Trophoblast cell (in vitro differentiated cells and primary cell): Measurements from ENCODE around the gene MIPOL1.
A peak's percentile ranks its signal among the peaks of the same experiment; 100 is the strongest.

Experiments used
- DNase-seq, 2 donors: peaks; one replicate each; pipeline ENCODE4 v3.0.0-alpha.2; 2016
- H2AFZ ChIP-seq: 2 replicates; pipeline ENCODE4 v1.6.1; 2013; ENCODE audit warnings: low read length, moderate library complexity, mild to moderate bottlenecking; ENCODE audit not compliant: insufficient read depth, poor library complexity
- H2AK5ac ChIP-seq: 2 replicates; pipeline ENCODE4 v1.6.1; 2013; ENCODE audit warnings: mild to moderate bottlenecking, low read length
- H2BK120ac ChIP-seq: 2 replicates; pipeline ENCODE4 v1.6.1; 2013; ENCODE audit warnings: low read length, mild to moderate bottlenecking, moderate library complexity; ENCODE audit not compliant: insufficient read depth, poor library complexity
- H2BK12ac ChIP-seq: 2 replicates; pipeline ENCODE4 v1.6.1; 2013; ENCODE audit warnings: mild to moderate bottlenecking, low read length, moderate library complexity
- H2BK5ac ChIP-seq: 2 replicates; pipeline ENCODE4 v1.6.1; 2013; ENCODE audit warnings: low read length, low read depth, moderate library complexity, mild to moderate bottlenecking; ENCODE audit not compliant: poor library complexity
- H3K14ac ChIP-seq: 2 replicates; pipeline ENCODE4 v1.6.1; 2013; ENCODE audit warnings: mild to moderate bottlenecking, low read length
- H3K18ac ChIP-seq: 2 replicates; pipeline ENCODE4 v1.6.1; 2013; ENCODE audit warnings: mild to moderate bottlenecking, low read length
- H3K23ac ChIP-seq: 2 replicates; pipeline ENCODE4 v1.6.1; 2013; ENCODE audit warnings: low read length
- H3K27ac ChIP-seq: 2 replicates; pipeline ENCODE4 v1.5.1; 2013; ENCODE audit warnings: low read depth, mild to moderate bottlenecking, inconsistent platforms, low read length, moderate library complexity
- H3K27me3 ChIP-seq: 2 replicates; pipeline ENCODE4 v1.6.1; 2013; ENCODE audit warnings: inconsistent platforms, mild to moderate bottlenecking, low read length, moderate library complexity; ENCODE audit not compliant: insufficient read depth
- H3K36me3 ChIP-seq, 2 experiments: 1 replicate in 1 of 2; 2 replicates in 1 of 2; pipeline ENCODE4 v1.6.1; 2013; ENCODE audit warnings: low read length in 2 of 2, mild to moderate bottlenecking in 2 of 2, moderate library complexity in 1 of 2; ENCODE audit not compliant: insufficient read depth in 2 of 2, control insufficient read depth in 1 of 2
- H3K4ac ChIP-seq: 2 replicates; pipeline ENCODE4 v1.6.1; 2013; ENCODE audit warnings: low read depth, mild to moderate bottlenecking, low read length, moderate library complexity
- H3K4me1 ChIP-seq, 2 experiments: 1 replicate in 1 of 2; 2 replicates in 1 of 2; pipeline ENCODE4 v1.6.1; 2013; ENCODE audit warnings: low read length in 2 of 2, mild to moderate bottlenecking in 2 of 2, moderate library complexity in 1 of 2; ENCODE audit not compliant: insufficient read depth in 2 of 2, control insufficient read depth in 1 of 2
- H3K4me2 ChIP-seq: 2 replicates; pipeline ENCODE4 v1.6.1; 2013; ENCODE audit warnings: inconsistent platforms, mild to moderate bottlenecking, low read length, moderate library complexity
- H3K4me3 ChIP-seq: 2 replicates; pipeline ENCODE4 v1.5.1; 2013; ENCODE audit warnings: mild to moderate bottlenecking, low read depth, low read length, inconsistent platforms
- H3K79me1 ChIP-seq: one replicate; pipeline ENCODE4 v1.6.1; 2013; ENCODE audit warnings: low read length
- H3K79me2 ChIP-seq: 2 replicates; pipeline ENCODE4 v1.6.1; 2013; ENCODE audit warnings: low read length, mild to moderate bottlenecking; ENCODE audit not compliant: control insufficient read depth, insufficient read depth, poor library complexity
- H3K9ac ChIP-seq: 2 replicates; pipeline ENCODE4 v1.6.1; 2013; ENCODE audit warnings: mild to moderate bottlenecking, low read length
- H3K9me3 ChIP-seq: 2 replicates; pipeline ENCODE4 v1.6.1; 2013; ENCODE audit warnings: low read depth, mild to moderate bottlenecking, control low read depth, inconsistent platforms, low read length; ENCODE audit not compliant: insufficient read depth
- H4K12ac ChIP-seq: 2 replicates; pipeline ENCODE4 v1.6.1; 2013; ENCODE audit warnings: low read depth, mild to moderate bottlenecking, low read length, moderate library complexity
- H4K8ac ChIP-seq: 2 replicates; pipeline ENCODE4 v1.6.1; 2013; ENCODE audit warnings: low read depth, mild to moderate bottlenecking, low read length, moderate library complexity
- H4K91ac ChIP-seq: one replicate; pipeline ENCODE4 v1.6.1; 2013; ENCODE audit warnings: low read depth, mild to moderate bottlenecking, low read length, moderate library complexity
- WGBS: extraction: QIAGEN DNeasy Blood & Tissue Kit; methylation state at CpG from one replicate; pipeline ENCODE4 v1.1.7; 2013; ENCODE audit warnings: missing lambda C conversion rate; ENCODE audit not compliant: insufficient read length, insufficient coverage; ENCODE audit errors: extremely low coverage; 5-methylcytosine and 5-hydroxymethylcytosine counted together

MIPOL1 gene

DNA sequence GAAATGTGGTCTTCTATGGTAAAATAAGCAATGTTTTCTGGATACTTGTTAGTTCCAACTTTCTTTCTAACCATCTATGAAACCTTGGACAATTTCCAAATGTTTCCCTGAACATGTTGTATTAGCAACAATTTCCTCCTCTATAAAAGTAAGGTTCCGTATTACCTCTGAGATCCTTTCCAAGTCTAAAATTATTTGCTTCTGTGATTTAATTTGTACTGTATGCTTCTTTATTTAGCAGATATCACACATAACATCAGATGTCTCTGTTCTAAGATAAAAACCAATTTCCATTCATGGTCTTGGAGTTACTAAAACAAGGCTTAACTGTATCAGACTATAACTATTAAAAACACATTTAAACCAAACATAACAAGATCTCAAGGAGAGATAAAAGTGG lies 220.1 kb downstream of the MIPOL1 start:
- no CpG with 5 or more reads among the region's 1 CpG for WGBS
- no peak overlapping the region for H3K18ac ChIP-seq
- DNase-seq: no peak
- no peak overlapping the region for H4K8ac ChIP-seq
- no peak overlapping the region for H4K12ac ChIP-seq
- no peaks in the 10 kb centered on the region for H3K9me3 ChIP-seq
- no peaks in the 10 kb centered on the region for H3K27me3 ChIP-seq
- no peak overlapping the region for H2BK12ac ChIP-seq
- H3K4me1 ChIP-seq: no peaks in the 10 kb centered on the region
- H3K36me3 ChIP-seq: no peaks in the 10 kb centered on the region
- H3K4me2 ChIP-seq: no peak overlapping the region
- no peak overlapping the region for H2AFZ ChIP-seq
- no peak overlapping the region for H2AK5ac ChIP-seq
- H3K27ac ChIP-seq: no peak overlapping the region
- no peaks in the 10 kb centered on the region for H3K79me2 ChIP-seq
- no peak overlapping the region for H2BK5ac ChIP-seq
- no peak overlapping the region for H3K4ac ChIP-seq
- H3K23ac ChIP-seq: no peak overlapping the region
- no peaks in the 10 kb centered on the region for H3K79me1 ChIP-seq
- no peak overlapping the region for H3K9ac ChIP-seq
- H4K91ac ChIP-seq: no peak overlapping the region
- no peak overlapping the region for H3K4me3 ChIP-seq
- no peak overlapping the region for H3K14ac ChIP-seq
- no peak overlapping the region for H2BK120ac ChIP-seq

DNA sequence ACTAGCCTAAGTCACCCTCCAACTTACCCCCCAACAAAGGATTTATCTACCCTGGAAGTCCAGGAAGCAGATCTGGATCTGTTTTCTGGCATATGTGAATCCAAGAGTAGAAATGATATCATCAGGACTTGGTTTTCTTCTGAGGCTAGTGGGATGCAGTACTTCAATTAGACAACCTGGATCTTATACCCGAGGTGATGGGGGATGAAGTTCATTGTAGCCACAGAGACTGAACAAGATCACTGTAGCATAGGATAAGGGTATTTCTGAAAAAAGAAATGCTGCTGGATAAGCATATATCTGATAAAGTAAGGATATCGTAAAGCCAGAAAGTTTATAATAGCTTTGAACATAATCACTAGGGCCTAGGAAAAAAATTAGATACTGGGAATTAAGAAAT lies 222.9 kb downstream of the MIPOL1 start:
- H3K79me1 ChIP-seq: no peaks in the 10 kb centered on the region
- DNase-seq: no peak
- H4K8ac ChIP-seq: no peak overlapping the region
- H3K4me1 ChIP-seq: no peaks in the 10 kb centered on the region
- no peaks in the 10 kb centered on the region for H3K9me3 ChIP-seq
- no peak overlapping the region for H2AK5ac ChIP-seq
- H3K79me2 ChIP-seq: no peaks in the 10 kb centered on the region
- H2AFZ ChIP-seq: no peak overlapping the region
- H2BK120ac ChIP-seq: no peak overlapping the region
- no peak overlapping the region for H3K9ac ChIP-seq
- no peak overlapping the region for H4K12ac ChIP-seq
- WGBS: no CpG with 5 or more reads among the region's 2 CpGs
- H3K27me3 ChIP-seq: no peaks in the 10 kb centered on the region
- H3K23ac ChIP-seq: no peak overlapping the region
- H3K27ac ChIP-seq: no peak overlapping the region
- H2BK5ac ChIP-seq: no peak overlapping the region
- no peak overlapping the region for H3K4me2 ChIP-seq
- no peak overlapping the region for H4K91ac ChIP-seq
- no peak overlapping the region for H3K14ac ChIP-seq
- H3K4me3 ChIP-seq: no peak overlapping the region
- H3K18ac ChIP-seq: no peak overlapping the region
- no peaks in the 10 kb centered on the region for H3K36me3 ChIP-seq
- no peak overlapping the region for H2BK12ac ChIP-seq
- H3K4ac ChIP-seq: no peak overlapping the region

DNA sequence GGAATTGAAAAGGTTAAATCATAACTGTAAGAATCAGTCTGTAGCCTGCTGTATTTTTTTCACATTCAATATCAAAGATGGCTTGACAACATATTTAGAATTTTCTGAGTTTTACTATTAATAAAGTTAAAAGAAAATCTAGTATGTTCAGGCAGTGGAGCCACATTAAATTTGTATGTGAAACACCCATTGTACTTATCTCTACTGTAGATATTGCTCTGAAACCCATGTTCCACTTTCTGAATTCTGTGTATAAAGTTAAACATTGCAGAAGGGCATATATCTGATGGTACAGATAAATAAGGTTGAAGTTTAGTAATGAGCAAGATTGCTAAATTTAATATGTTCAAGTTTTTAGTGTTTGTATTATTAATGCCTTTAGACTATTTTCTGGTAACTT lies 224.6 kb downstream of the MIPOL1 start:
- Histone ChIP-seq H4K91ac (no peak overlapping the region), H2BK12ac (no peak overlapping the region), H3K18ac (no peak overlapping the region), H3K23ac (no peak overlapping the region), H2AK5ac (no peak overlapping the region), H4K8ac (no peak overlapping the region), H4K12ac (no peak overlapping the region), H2BK5ac (no peak overlapping the region), H3K79me1 (no peaks in the 10 kb centered on the region), H3K36me3 (no peaks in the 10 kb centered on the region), H3K14ac (no peak overlapping the region), H3K9me3 (no peaks in the 10 kb centered on the region), H3K4ac (no peak overlapping the region), H3K4me2 (no peak overlapping the region), H3K27ac (no peak overlapping the region), H3K27me3 (no peaks in the 10 kb centered on the region), H3K4me3 (no peak overlapping the region), H2BK120ac (no peak overlapping the region), H2AFZ (no peak overlapping the region), H3K4me1 (no peaks in the 10 kb centered on the region), H3K79me2 (no peaks in the 10 kb centered on the region), H3K9ac (no peak overlapping the region)
- no peak for DNase-seq

DNA sequence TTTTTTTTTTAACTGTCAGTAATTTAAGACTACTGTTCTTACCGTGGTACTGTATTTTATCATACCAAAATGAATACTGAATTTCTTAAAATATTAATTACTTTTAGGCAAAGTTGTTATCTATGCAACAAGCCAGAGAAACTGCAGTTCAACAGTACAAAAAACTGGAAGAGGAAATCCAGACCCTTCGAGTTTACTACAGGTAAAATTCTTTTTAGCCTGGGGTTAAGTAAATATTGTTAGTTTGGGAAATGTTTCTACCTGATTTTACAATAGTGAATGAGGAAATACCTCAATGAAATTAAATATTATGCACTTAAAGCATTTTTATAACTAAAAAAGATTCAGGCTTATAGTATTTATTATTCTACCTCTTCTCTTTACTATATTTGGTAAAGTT lies 225.0 kb downstream of the MIPOL1 start:
- no peak overlapping the region for H3K4me2 ChIP-seq
- H3K27me3 ChIP-seq: no peaks in the 10 kb centered on the region
- H3K4me1 ChIP-seq: no peaks in the 10 kb centered on the region
- no peak overlapping the region for H3K4ac ChIP-seq
- DNase-seq: no peak
- H4K12ac ChIP-seq: no peak overlapping the region
- no peak overlapping the region for H2AK5ac ChIP-seq
- H3K23ac ChIP-seq: no peak overlapping the region
- no peak overlapping the region for H4K8ac ChIP-seq
- no peak overlapping the region for H3K4me3 ChIP-seq
- H2BK120ac ChIP-seq: no peak overlapping the region
- H2BK12ac ChIP-seq: no peak overlapping the region
- H3K36me3 ChIP-seq: no peaks in the 10 kb centered on the region
- H3K79me2 ChIP-seq: no peaks in the 10 kb centered on the region
- no peaks in the 10 kb centered on the region for H3K9me3 ChIP-seq
- H3K27ac ChIP-seq: no peak overlapping the region
- no peaks in the 10 kb centered on the region for H3K79me1 ChIP-seq
- no CpG with 5 or more reads among the region's 2 CpGs for WGBS
- H4K91ac ChIP-seq: no peak overlapping the region
- no peak overlapping the region for H2BK5ac ChIP-seq
- no peak overlapping the region for H3K14ac ChIP-seq
- no peak overlapping the region for H2AFZ ChIP-seq
- H3K18ac ChIP-seq: no peak overlapping the region
- no peak overlapping the region for H3K9ac ChIP-seq

DNA sequence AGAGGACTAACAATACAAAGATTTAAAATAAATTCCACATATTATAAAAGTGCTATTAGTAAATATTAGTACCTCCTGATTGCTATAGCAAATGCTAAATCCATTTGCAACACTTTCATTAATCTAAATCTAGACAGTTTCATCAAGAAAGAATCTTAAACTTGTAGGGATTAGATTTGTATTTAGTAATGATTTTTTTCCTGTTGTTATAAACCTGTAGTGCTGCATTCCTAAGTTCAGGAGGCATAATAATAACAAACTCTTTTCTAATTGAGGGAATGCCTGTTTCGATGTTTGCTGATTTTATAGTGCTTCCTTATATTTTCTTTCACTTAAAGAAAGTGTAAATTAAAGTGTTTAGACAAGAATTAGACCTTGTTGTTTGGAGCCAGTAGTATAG lies 231.2 kb downstream of the MIPOL1 start:
- H3K14ac ChIP-seq: no peak overlapping the region
- DNase-seq: peak in 1 of 2 donors; percentile 10
- H4K91ac ChIP-seq: no peak overlapping the region
- no peak overlapping the region for H2BK5ac ChIP-seq
- H2AFZ ChIP-seq: no peak overlapping the region
- no peak overlapping the region for H3K4me2 ChIP-seq
- no peak overlapping the region for H4K8ac ChIP-seq
- no peak overlapping the region for H3K4ac ChIP-seq
- H3K4me3 ChIP-seq: no peak overlapping the region
- no peaks in the 10 kb centered on the region for H3K36me3 ChIP-seq
- no CpG with 5 or more reads among the region's 1 CpG for WGBS
- H2BK120ac ChIP-seq: no peak overlapping the region
- H3K23ac ChIP-seq: no peak overlapping the region
- H2BK12ac ChIP-seq: no peak overlapping the region
- no peaks in the 10 kb centered on the region for H3K79me1 ChIP-seq
- no peak overlapping the region for H3K18ac ChIP-seq
- H4K12ac ChIP-seq: no peak overlapping the region
- H3K27ac ChIP-seq: no peak overlapping the region
- no peaks in the 10 kb centered on the region for H3K27me3 ChIP-seq
- H3K79me2 ChIP-seq: no peaks in the 10 kb centered on the region
- no peak overlapping the region for H2AK5ac ChIP-seq
- no peaks in the 10 kb centered on the region for H3K9me3 ChIP-seq
- H3K9ac ChIP-seq: no peak overlapping the region
- H3K4me1 ChIP-seq: no peaks in the 10 kb centered on the region
